IPS-NIHi7 (cell line): ENCODE data around the gene ZNF469.
"Not testable (repeated sequence)": the region's sequence is repeated elsewhere in the genome, so short reads cannot be mapped to it uniquely, and the experiment has no call there.

ENCODE experiments used
- DNase-seq: peaks from one replicate; pipeline ENCODE4 v3.0.0; 2012; ENCODE audit warnings: mixed read lengths; ENCODE audit errors: extremely low spot score

ZNF469 gene

DNA sequence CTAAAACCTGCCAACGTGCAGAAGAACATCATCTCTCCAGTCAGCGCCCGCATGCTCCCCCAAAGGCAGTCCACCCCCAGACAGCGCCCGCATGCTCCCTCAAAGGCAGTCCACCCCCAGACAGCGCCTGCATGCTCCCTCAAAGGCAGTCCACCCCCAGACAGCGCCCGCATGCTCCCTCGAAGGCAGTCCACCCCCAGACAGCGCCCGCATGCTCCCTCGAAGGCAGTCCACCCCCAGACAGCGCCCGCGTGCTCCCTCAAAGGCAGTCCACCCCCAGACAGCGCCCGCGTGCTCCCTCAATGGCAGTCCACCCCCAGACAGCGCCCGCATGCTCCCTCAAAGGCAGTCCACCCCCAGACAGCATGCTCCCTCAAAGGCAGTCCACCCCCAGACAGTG, 22.4 kb upstream of the ZNF469 start:
- not testable (repeated sequence) for DNase-seq

DNA sequence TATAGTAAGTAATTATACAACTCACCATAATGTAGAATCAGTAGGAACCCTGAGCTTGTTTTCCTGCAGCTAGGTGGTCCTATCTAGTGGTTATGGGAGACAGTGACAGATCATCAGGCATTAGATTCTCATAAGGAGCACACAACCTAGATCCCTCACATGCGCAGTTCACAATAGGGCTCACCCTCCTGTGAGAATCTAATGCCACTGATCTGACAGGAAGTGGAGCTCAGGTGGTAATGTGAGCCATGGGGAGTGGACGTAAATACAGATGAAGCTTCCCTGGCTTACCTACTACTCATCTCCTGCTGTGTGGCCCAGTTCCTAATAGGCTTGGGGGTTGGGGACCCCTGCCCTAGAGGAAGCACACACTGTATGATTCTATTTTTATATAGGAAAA, 21.8 kb upstream of the ZNF469 start:
- DNase-seq, result no peak

DNA sequence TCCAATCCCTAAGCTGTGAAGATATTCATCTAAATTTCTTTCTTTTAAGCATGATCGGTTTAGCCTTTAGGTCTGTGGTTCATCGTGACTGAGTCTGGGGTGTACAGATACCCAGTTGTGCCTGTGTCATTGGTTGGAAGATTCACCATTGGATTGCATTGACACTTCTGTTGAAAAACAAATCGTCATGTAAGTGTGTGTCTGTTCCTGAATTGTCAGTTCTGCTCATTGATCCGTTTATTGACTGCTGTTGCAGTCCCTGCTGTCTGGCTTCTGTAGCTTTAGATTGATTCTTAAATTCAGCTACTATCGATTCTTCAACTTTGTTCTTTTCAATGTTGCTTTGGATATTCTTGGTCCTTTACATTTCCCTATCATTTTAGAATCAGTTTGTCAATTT, 21.0 kb upstream of the ZNF469 start:
- no peak for DNase-seq

DNA sequence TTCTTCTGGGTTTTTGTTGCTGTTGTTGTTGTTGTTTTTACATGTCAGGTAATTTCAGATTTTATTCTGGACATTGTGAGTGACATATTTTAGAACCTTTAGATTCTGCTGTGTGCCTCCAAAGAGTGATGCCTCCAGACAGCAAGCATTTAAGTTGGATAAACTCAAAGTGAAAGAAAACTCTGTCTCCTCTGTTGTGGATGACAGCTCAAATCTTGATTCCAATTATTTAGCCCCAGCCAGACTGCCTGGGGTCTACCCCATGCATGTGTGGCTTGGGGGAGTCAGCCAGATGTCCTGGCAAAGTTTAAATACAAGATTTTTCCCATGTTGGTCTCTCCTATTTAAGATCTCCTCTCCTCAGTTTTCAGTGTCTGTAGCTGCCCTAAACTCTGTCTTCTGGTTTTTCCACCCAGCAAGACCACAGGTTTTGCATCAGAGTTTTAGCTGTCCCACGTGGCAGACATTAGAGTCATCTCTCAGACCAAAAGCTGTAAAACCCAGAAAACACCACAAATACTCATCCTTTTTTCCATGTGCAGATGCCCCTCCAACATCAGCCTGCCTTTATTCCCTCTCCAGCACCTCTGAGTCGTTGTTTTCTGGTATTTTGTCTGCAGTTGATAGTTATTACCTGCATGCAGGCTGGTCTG, 19.4 kb upstream of the ZNF469 start:
- no peak for DNase-seq

DNA sequence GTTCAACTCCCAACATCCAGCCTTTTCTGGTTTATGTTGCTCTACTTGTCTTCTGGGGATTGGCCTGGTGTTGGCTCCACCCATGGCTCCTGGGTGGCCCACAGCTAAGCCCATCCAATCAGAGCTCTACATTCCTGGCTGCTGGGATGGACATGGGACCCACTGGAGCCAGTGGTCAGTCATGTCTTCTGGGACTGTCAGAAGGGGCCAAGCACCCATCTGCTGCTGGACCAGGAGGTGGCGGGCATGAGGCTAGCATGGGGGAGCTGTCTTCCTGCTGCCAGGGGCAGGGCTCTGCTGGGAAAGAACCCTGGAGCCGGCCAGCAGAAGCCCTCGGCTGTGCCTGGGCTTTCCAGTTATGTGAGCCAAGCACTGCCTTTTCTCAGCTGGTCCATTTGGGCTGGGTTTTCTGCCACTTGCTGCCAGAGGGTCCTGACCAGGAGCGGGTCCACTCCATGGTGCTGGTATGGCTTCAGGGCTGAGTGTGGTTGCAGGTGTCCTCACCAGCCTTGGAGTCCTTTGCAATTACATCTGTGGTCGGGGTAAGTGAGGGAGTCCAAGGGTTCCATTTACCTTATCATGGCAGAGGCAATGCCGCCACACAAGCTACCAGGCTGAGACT, 17.4 kb upstream of the ZNF469 start:
- DNase-seq, result peak; percentile 50

DNA sequence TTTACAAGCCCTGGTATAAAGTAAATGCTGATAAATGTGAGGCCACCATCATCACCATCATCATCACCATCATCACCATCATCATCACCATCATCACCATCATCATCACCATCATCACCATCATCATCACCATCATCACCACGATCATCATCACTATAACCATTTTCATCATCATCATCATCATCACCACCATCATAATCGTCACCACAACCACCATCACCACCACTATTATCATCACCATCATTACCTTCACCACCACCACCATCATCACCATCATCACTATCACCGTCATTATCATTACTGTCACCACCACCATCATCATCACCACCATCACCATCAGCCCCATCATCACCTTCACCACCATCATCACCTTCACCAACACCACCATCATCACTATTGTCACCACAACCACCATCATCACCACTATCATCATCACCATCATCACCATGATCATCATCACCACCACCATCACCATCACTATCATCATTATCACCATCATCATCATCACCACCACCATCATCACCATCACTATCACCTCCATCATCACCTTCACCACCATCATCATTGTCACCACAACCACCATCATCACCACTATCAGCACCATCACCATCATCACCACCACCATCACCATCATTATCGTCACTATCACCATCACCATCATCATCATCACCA, 16.6 kb upstream of the ZNF469 start:
- DNase-seq, result no peak

DNA sequence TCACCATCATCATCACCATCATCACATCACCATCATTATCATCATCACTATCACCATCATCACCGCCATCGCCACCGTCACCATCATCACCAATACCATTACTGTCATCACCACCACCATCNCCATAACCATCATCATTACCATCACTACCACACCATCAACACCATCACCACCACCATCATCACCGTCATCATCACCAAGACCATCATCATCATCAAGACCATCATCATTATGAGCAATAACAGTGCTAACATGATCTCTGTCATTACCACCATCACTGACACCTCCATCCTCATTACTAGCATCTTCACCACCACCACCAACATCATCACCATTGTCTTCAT, 16.1 kb upstream of the ZNF469 start:
- no peak for DNase-seq

DNA sequence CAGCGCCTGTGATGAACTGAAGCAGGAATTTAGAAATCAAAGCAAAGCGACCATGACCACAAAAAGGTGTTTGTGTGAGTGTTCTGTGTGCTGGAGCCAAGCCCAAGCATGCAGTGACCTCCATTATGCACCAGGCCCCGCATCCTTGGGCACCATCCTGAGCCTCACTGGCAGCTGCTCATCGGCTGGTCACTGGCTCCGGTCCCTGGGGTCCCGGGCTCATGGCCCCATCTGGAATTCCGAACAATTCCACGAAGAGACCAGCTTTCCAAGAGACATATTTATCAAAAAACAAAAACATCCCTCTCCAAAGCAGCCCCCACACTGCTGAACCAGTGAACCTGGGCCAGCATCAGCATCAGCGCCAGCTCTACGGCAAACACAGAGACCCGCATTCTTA, 15.2 kb upstream of the ZNF469 start:
- DNase-seq, result no peak

DNA sequence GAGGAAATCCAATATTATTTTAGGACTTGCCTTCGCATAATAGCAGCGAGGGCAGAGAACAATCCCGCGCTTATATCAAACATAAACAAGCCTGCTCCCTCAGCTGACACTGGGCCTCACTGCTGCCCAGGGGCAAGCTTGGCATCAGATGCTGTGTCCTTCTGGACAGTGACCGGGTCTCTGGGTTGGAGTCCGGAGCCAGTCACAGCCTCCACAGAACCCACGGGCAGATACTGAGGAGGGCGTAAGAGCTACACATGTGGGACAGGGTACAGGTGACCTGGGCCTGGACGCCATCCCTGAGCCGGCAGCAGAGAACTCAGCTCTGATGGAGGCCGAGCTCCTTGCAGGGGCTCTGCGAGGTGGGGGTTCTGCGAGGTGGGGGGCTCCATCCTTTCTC, 14.7 kb upstream of the ZNF469 start:
- DNase-seq, result no peak

DNA sequence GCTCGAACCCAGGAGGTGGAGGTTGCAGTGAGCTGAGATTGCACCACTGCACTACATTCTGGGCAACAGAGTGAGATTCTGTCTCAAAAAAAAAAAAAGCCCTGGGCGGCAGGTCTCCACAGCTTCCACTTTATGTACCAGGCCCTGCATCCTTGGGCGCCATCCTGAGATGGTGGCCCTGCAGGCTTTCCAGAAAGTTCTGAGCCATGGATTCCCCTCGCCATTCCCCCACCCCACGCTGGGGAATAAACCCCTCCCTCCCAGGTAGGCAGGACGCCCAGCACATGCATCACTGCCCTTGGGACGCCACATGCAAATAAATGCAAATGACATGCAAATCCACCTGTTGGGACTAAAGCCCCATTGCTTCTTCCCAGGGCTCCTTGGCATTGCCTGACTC, 13.8 kb upstream of the ZNF469 start:
- DNase-seq, result no peak

DNA sequence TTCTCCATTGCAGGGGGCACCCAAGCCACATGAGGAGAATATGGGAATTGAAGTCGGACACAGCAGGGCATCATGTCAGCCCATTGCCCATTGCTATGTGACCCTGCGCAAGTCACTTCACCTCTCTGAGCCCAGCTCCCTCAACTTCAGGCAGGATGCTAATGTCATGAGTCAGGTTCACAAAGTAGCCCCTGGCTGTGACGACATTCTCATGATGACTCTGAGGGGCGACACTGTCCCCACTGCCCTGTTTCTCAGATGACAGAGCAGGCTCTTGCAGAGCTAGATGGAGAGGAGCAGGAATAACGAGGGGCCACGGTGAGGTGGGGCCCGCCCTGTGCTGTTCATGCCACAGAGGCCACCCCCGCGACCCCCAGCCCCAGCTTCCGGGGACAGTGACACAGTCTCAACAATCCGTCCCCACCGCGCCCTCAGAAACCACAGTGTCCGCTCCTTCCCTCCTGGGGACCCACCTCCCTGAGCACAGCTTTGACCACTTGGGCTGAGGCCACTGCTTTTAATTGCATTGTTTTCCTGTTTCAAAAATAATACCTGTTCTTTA, 13.2 kb upstream of the ZNF469 start:
- DNase-seq, result no peak

DNA sequence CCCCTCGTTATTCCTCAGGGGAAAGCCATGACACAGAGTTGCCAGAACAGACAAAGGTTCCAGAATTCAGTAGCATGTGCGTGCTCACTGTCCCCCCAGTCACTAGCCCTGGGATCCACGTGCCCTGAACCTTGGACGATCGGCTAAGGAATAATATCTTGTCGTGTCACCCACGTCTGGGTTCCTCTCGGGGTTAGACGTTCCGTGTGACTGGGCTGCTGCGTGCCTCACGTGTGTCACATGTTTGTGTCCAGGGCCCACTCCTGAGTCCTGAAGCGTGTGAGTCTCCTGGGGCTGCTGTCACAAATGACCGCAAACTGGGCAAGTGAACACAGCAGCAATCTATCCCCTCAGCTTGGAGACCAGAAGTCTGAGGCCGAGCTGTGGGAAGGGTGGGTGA, 12.4 kb upstream of the ZNF469 start:
- DNase-seq, result no peak

DNA sequence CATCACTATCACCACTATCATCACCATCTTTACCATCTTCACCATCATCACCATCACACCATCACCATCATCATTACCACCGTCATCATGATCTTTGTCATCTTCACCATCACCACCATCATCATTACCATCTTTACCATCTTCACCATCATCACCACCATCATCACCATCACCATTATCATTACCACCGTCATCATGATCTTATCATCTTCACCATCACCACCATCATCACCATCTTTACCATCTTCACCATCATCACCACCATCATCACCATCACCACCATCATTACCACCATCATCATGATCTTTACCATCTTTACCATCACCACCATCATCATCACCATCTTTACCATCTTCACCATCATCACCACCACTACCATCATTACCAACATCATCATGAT, 10.2 kb upstream of the ZNF469 start:
- no peak for DNase-seq

DNA sequence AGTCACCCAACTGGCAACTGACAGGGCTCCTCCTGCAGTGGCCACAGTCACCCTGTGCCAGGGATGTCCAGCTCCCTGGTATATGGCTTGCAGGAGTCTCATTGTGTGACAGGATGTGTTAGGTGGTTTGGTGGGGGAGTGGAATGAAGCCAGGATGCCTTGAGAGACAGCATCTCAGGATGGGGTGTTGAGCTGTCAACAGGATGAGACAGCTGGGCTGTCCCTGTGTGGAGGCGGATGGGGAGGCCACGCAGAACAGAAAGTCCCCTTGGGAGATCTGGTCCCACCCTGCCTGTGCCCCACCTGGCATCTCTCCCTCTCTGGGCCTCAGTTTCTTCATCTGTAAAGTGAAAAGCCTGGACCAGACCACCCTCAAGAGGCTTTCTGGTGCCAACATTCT, 9.5 kb upstream of the ZNF469 start:
- no peak for DNase-seq

DNA sequence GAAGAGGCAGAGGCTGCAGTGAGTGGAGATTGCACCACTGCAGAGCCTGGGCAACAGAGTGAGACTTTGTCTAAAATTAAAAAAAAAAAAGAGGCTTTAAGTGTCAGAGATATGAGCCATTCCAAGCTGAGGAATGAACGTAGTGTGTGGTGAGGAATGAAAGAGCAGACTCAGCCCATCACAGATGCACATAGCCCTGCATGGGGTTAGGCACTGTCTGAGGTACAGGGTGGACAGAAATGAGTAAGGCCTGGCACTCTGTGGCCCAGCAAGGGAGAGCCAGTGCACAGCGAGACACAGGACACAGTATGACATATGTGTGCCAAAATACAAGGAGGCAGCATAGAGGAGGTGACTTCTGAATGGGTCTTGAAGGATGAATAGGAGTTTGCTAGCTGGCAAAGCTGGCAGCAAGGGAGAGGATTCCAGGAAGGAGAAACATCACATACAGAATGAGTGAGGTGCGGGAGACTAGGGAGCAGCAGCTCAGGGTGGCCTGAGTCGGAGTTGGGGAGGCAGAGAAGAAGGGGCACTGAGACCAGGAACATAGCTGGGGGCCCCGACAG, 8.7 kb upstream of the ZNF469 start:
- no peak for DNase-seq

DNA sequence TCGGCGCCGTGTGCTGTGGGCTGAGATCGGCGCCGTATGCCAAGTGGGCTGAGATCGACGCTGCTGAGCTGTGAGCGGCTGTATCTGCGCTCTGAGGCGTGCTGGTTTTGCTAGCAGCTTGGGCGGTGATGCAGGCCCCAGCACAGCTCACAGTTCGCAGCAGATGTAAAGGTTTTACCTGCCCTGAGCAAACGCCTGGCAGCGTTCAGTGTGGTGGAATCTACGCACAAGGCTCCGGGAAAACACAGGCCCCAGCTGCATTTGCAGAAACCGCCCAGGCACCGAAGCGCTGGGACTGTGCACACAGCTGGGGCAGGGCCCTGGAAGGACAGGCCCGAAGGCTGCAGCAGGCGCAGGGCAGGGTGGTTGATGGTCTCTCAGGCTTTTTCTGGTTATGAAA, 8.0 kb upstream of the ZNF469 start:
- DNase-seq, result no peak

DNA sequence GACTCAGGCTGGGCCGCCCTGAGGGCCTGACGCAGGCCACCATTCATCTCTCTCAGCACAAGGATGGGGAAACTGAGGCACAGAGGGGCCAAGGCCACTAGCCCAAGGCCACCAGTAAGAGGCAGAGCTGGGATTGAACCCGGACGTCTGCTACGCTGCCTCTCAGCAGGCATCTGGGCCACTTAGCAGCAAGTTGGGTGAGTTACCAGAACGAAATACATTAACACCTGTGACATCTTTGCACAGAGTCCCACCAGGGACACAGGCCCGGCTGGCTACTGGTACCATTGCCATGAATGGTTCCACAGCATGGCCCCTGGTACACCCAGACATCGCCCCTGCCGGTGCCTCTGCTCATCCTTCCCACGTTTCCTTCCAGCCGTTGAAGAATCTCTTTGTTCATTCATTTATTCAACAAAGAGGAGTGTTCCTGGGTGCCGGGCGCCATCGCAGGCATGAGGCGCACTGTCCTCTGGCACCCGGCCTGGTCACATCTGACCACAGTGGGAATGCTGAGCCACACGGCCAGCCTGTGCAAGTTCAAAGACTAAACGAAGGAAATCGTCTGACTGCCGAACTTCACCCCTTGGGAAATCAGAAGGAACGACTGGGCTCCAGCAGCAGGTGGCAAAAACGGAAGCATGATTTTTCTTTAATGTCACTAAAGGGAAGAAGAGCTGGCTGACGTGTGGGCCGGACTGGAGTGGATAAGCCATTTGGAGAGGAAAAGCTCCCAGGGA, 7.4 kb upstream of the ZNF469 start:
- no peak for DNase-seq

DNA sequence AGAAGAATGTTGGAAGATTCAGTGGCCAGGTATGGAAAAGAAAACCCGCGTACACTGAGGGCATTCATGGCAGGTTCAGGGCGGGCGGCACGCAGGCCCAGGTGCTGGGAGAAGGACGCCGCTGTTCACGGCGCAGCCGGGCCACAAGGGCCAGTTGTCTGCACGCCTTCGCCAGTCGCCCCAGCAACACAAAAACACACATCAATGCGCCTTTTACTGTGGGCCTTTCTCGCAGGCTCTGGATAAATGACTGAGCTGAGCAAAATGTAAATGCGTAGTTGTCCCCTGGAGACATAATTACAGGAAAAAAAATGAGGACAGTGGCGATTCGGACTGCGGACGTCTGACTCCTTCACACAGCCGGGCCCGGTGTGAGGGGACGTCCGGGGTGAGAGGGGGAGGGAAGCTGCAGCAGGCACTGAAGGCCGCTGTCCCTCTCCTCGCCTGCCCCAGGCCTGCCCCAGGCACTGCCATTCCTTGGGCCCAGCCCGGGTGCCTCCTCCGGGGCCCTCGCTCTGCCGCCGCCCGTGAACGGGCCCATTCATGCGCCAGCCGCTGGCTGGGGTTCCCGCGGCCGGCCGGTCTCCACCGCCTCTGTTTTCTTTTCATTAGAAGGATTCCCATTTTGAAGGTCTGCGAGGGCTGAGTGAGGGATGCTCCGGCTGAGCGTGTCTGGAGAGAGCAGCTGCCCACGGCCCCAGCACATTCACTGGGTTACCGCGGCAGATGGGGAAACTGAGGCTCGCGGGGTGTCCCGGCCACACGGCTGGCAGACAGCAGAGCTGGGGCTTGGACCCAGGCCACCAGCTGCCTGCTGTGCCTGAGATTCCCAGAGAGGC, 6.5 kb upstream of the ZNF469 start:
- no peak for DNase-seq

DNA sequence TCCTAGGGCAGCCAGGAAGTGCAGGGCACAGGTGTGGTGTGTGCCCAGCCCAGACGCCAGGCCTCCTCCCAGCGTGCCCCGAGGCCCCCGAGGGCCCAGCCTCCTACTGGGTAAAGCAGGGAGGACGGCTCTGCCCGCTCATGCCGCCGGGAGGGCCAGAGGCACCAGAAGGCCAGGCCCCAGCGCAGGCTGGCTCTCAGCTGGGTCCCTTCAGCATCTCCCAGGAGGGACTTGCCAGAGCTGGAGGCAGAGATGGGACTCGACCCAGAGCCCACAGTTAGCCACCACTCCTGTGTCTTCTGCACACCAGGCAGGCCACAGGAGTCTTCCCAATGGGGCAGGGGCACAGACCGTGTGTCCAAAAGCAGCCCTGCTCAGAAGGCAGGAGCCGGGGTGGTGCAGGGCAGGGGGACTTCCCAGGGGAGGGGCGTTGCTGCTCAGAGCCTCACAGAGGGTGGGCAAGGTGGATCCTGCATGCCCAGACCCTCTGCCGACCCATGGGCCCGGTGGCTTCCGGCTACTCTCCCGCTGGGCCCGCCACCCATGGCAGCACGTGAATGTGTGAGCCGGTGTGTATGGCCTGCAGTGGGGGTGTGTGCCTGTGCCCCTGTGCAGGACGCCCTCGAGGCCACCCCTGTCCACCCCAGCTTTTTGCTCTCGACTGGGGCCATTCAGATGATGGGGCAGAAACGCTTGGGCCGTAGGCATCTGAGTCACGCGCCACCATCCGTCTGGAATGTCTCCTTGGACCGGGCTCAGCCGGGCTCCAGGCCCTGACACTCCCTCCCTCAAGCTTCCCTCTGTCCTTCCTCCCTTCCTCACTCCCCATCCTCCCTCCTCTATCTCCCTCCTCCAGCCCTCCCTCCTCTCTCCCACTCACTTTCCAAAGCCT, 5.7 kb upstream of the ZNF469 start:
- DNase-seq, result no peak

DNA sequence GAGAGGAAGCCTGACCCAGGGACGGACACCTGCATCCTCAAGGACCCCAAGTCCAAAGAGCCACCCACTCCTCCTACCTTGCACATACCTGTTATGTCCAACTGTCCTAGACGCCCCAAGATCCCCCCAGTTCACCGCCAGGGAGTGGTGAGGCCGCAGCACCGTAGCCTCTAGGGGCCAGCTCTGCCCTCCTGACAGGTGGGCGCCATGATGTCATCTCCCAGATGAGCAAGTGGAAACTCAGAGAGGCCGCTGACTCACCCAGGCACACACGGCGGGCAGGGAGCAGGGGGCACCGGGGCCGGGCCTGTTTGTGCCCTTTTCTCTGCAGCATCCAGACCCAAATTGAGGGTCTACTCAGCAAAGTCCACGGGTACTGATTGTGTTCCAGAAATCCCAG, 4.8 kb upstream of the ZNF469 start:
- no peak for DNase-seq
